CD4-positive, alpha-beta T cell (primary cell): ENCODE results near the gene BTBD9. TPM values are rescaled to one million over a fixed set of nuclear protein-coding genes. Genes with fewer than 3 reads are reported as not detected.

Source experiments
- ATAC-seq: fragments of 200-7000 bp; cut with Tn5 transposase; one replicate; pipeline ENCODE4 v1.10.0; 2022; ENCODE audit warnings: mild to moderate bottlenecking; ENCODE audit not compliant: poor library complexity
- CTCF ChIA-PET: fragments of 350-600 bp; sonication (Branson Sonifier 250); formaldehyde crosslinking; loops from one replicate; lab custom pipeline; 2021; ENCODE audit warnings: antibody characterized with exemption, inconsistent platforms; lab: Charles Lee
- POLR2A ChIA-PET: fragments of 350-600 bp; sonication (Branson Sonifier 250); formaldehyde crosslinking; loops from one replicate; lab custom pipeline; 2021; ENCODE audit warnings: antibody characterized with exemption, inconsistent platforms; lab: Charles Lee
- DNase-seq, 14 experiments: peaks; one replicate each; pipeline ENCODE4 v3.0.0-alpha.2; 2013 to 2020; ENCODE audit warnings: mixed read lengths in 2 of 14
- H3K27ac ChIP-seq, 2 donors: one replicate each; pipeline versions ENCODE4 v1.5.1 to v1.7.0; 2013; ENCODE audit warnings: low read length in 2 of 2, low read depth in 1 of 2, mild to moderate bottlenecking in 1 of 2
- H3K27me3 ChIP-seq, 2 experiments: 1 replicate in 1 of 2; 2 replicates in 1 of 2; pipeline versions ENCODE4 v1.6.1 to v1.7.0; 2013; ENCODE audit warnings: low read length in 2 of 2, control low read depth in 1 of 2, mild to moderate bottlenecking in 1 of 2, moderate library complexity in 1 of 2; ENCODE audit not compliant: insufficient read depth in 2 of 2, control insufficient read depth in 1 of 2
- H3K36me3 ChIP-seq: one replicate; pipeline ENCODE4 v1.6.1; 2013; ENCODE audit warnings: low read length, control low read depth; ENCODE audit not compliant: insufficient read depth
- H3K4me1 ChIP-seq: one replicate; pipeline ENCODE4 v1.6.1; 2013; ENCODE audit warnings: low read length, control low read depth; ENCODE audit not compliant: insufficient read depth
- H3K4me3 ChIP-seq: one replicate; pipeline ENCODE4 v1.5.1; 2013; ENCODE audit warnings: mild to moderate bottlenecking, low read length, moderate library complexity
- H3K9me3 ChIP-seq, 2 experiments: 1 replicate in 1 of 2; 2 replicates in 1 of 2; pipeline versions ENCODE4 v1.6.1 to v1.7.0; 2013; ENCODE audit warnings: low read length in 2 of 2, mild to moderate bottlenecking in 2 of 2, control low read depth in 1 of 2, moderate library complexity in 1 of 2; ENCODE audit not compliant: control insufficient read depth in 1 of 2, insufficient read depth in 1 of 2
- H3K27ac Mint-ChIP-seq: one replicate; pipeline ENCODE4 v1.8.0; 2020; ENCODE audit warnings: mixed read lengths
- H3K27me3 Mint-ChIP-seq: one replicate; pipeline ENCODE4 v1.8.0; 2021; ENCODE audit warnings: mixed read lengths
- H3K36me3 Mint-ChIP-seq: one replicate; pipeline ENCODE4 v1.8.0; 2021; ENCODE audit warnings: low read depth, mixed read lengths
- H3K4me1 Mint-ChIP-seq: one replicate; pipeline ENCODE4 v1.8.0; 2021; ENCODE audit warnings: low read depth, mixed read lengths
- H3K4me3 Mint-ChIP-seq: one replicate; pipeline ENCODE4 v1.8.0; 2020; ENCODE audit warnings: mild to moderate bottlenecking, mixed read lengths
- H3K9me3 Mint-ChIP-seq: one replicate; pipeline ENCODE4 v1.8.0; 2020; ENCODE audit warnings: mixed read lengths
- CTCF ChIP-seq: fragments of 200-600 bp; IDR thresholded peaks from one replicate; pipeline ENCODE4 v1.8.0; 2022; ENCODE audit warnings: antibody characterized with exemption, mild to moderate bottlenecking
- intact Hi-C, 2 experiments: fragments of 100-400 bp; cut with DNase I in 1 of 2; cut with micrococcal nuclease in 1 of 2; formaldehyde crosslinking; loops; one replicate each; pipeline versions ENCODE4 v1.15.1 to v1.9.0; 2023 to 2025; cut with DNase I, micrococcal nuclease
- total RNA-seq, 174 experiments: library from RNA in 2 of 174; stranded (reverse) in 2 of 174; gene quantifications; one replicate each; pipeline ENCODE4 v1.2.3 and lab custom pipeline; 2021 to 2026

BTBD9 gene
- total RNA-seq, 2 experiments from 2014 or later = 58.7 to 59.3 TPM

- ChIA-PET POLR2A (interaction anchor here (0.6 to 1.0 kb wide), 2 partner anchors 13 to 1200 kb away, joined by 3 to 4 read pairs; no protein-coding TSS in a partner anchor), CTCF (no interaction called here)
- no peaks in the 10 kb centered on the region for H3K27me3 Mint-ChIP-seq
- TF ChIP-seq CTCF = no peak
- H3K36me3 Mint-ChIP-seq = peaks cover 78% of the 10 kb centered on the region
- DNase-seq (no peak), ATAC-seq (no peak)
- H3K27ac ChIP-seq = no peak overlapping the region
- peaks cover 16% of the 10 kb centered on the region for H3K36me3 ChIP-seq
- H3K27ac Mint-ChIP-seq = no peak overlapping the region
- H3K27me3 ChIP-seq = no peaks in the 10 kb centered on the region
- H3K4me1 Mint-ChIP-seq = no peaks in the 10 kb centered on the region
- no peaks in the 10 kb centered on the region for H3K4me1 ChIP-seq
- H3K4me3 ChIP-seq = no peak overlapping the region
- intact Hi-C loops = no loop called here
- H3K9me3 ChIP-seq = no peaks in the 10 kb centered on the region
- H3K9me3 Mint-ChIP-seq = no peaks in the 10 kb centered on the region
- H3K4me3 Mint-ChIP-seq = no peak overlapping the region
Observed at GRCh38 chr6:38583523-38583922, 56.2 kb downstream of the BTBD9 start.

- Mint-ChIP-seq H3K36me3 (peaks cover 89% of the 10 kb centered on the region), H3K27me3 (no peaks in the 10 kb centered on the region), H3K9me3 (no peaks in the 10 kb centered on the region), H3K4me1 (no peaks in the 10 kb centered on the region), H3K4me3 (no peak overlapping the region), H3K27ac (no peak overlapping the region)
- Histone ChIP-seq H3K27me3 (no peaks in the 10 kb centered on the region), H3K4me3 (no peak overlapping the region), H3K4me1 (no peaks in the 10 kb centered on the region), H3K27ac (no peak overlapping the region), H3K36me3 (peaks cover 22% of the 10 kb centered on the region), H3K9me3 (no peaks in the 10 kb centered on the region)
- ChIA-PET CTCF (no interaction called here), POLR2A (no interaction called here)
- ATAC-seq = no peak
- TF ChIP-seq CTCF = no peak
- DNase-seq = no peak
- intact Hi-C loops = no loop called here
Observed at GRCh38 chr6:38580030-38580429, 59.7 kb downstream of the BTBD9 start.

GRCh38 chr6:38579010-38579628 is 60.6 kb downstream of the BTBD9 start:
- no peaks in the 10 kb centered on the region for H3K27me3 ChIP-seq
- Mint-ChIP-seq H3K4me1 (no peaks in the 10 kb centered on the region), H3K27me3 (no peaks in the 10 kb centered on the region), H3K27ac (no peak overlapping the region), H3K9me3 (no peaks in the 10 kb centered on the region), H3K36me3 (peaks cover 91% of the 10 kb centered on the region), H3K4me3 (no peak overlapping the region)
- H3K27ac ChIP-seq = no peak overlapping the region
- H3K4me1 ChIP-seq = no peaks in the 10 kb centered on the region
- no peak for TF ChIP-seq CTCF
- no peak for DNase-seq
- no peak for ATAC-seq
- intact Hi-C loops = loop anchor here in 1 of 2 experiments (5.0 kb wide), 1 partner anchor 58 kb away; the partner anchor contains the start of gene BTBD9
- no peak overlapping the region for H3K4me3 ChIP-seq
- no peaks in the 10 kb centered on the region for H3K9me3 ChIP-seq
- ChIA-PET POLR2A (no interaction called here), CTCF (no interaction called here)
- peaks cover 26% of the 10 kb centered on the region for H3K36me3 ChIP-seq
